ENCODE results near the gene AZGP1. TPM values are rescaled to one million over a fixed set of nuclear protein-coding genes. Genes with fewer than 3 reads are reported as not detected.
A peak's percentile ranks its signal among the peaks of the same experiment; 100 is the strongest.

AZGP1 gene
- total and polyA plus RNA-seq, 2 of the 13 experiments (the other 11 are each of a cell fraction or from before 2014, with no cell fraction given) = 93.8 to 229 TPM

- TF ChIP-seq JUN (CRISPR knock-in tag; IDR thresholded peaks at IDR 0.05) (no peak), PREB (CRISPR knock-in tag; IDR thresholded peaks at IDR 0.05) (no peak), ZNF747 (CRISPR knock-in tag; IDR thresholded peaks at IDR 0.05; ENCODE audit: borderline replicate concordance) (no peak), SETDB1 (CRISPR knock-in tag; IDR thresholded peaks at IDR 0.05; ENCODE audit: borderline replicate concordance) (no peak), ETV5 (CRISPR knock-in tag; IDR thresholded peaks at IDR 0.05; ENCODE audit: borderline replicate concordance) (no peak), NR1H2 (CRISPR knock-in tag; IDR thresholded peaks at IDR 0.05; ENCODE audit: borderline replicate concordance, low read depth) (no peak), ZNF570 (CRISPR knock-in tag; IDR thresholded peaks at IDR 0.05; ENCODE audit: borderline replicate concordance) (no peak), GABPA (IDR thresholded peaks at IDR 0.05; ENCODE audit: low read depth, low read length) (no peak), GABPA (CRISPR knock-in tag; IDR thresholded peaks at IDR 0.05; ENCODE audit: low read depth) (no peak), U2AF1 (optimal IDR thresholded peaks at IDR 0.05; ENCODE audit: low read depth, low read length) (no peak), KAT2B (IDR thresholded peaks at IDR 0.05; ENCODE audit: borderline replicate concordance, low read depth, low read length) (no peak), ZNF547 (CRISPR knock-in tag; IDR thresholded peaks at IDR 0.05) (no peak), SIX4 (CRISPR knock-in tag; IDR thresholded peaks at IDR 0.05) (no peak), GZF1 (CRISPR knock-in tag; IDR thresholded peaks at IDR 0.05) (no peak), HNRNPH1 (optimal IDR thresholded peaks at IDR 0.05; ENCODE audit: low read depth, low read length) (no peak), ZBTB43 (CRISPR knock-in tag; conservative IDR thresholded peaks at IDR 0.05) (no peak), ZFAT (CRISPR knock-in tag; conservative IDR thresholded peaks at IDR 0.05) (no peak), ESRRA (CRISPR knock-in tag; IDR thresholded peaks at IDR 0.05; ENCODE audit: low read depth) (no peak), MTA1 (CRISPR knock-in tag; IDR thresholded peaks at IDR 0.05; ENCODE audit: borderline replicate concordance) (no peak), CBX2 (IDR thresholded peaks at IDR 0.05; ENCODE audit: low read depth, low read length) (no peak), CBX2 (CRISPR knock-in tag; IDR thresholded peaks at IDR 0.05; ENCODE audit: low read depth) (no peak), CSRNP2 (CRISPR knock-in tag; conservative IDR thresholded peaks at IDR 0.05; ENCODE audit: low read depth) (no peak), RAD51 (IDR thresholded peaks at IDR 0.05; ENCODE audit: borderline replicate concordance) (no peak)
- TF ChIP-seq, protein P1, sequence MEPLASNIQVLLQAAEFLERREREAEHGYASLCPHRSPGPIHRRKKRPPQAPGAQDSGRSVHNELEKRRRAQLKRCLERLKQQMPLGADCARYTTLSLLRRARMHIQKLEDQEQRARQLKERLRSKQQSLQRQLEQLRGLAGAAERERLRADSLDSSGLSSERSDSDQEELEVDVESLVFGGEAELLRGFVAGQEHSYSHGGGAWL (CRISPR knock-in tag; IDR thresholded peaks at IDR 0.05) = no peak; the same call in 1 of the 2 replicates
- TF ChIP-seq, protein P2, sequence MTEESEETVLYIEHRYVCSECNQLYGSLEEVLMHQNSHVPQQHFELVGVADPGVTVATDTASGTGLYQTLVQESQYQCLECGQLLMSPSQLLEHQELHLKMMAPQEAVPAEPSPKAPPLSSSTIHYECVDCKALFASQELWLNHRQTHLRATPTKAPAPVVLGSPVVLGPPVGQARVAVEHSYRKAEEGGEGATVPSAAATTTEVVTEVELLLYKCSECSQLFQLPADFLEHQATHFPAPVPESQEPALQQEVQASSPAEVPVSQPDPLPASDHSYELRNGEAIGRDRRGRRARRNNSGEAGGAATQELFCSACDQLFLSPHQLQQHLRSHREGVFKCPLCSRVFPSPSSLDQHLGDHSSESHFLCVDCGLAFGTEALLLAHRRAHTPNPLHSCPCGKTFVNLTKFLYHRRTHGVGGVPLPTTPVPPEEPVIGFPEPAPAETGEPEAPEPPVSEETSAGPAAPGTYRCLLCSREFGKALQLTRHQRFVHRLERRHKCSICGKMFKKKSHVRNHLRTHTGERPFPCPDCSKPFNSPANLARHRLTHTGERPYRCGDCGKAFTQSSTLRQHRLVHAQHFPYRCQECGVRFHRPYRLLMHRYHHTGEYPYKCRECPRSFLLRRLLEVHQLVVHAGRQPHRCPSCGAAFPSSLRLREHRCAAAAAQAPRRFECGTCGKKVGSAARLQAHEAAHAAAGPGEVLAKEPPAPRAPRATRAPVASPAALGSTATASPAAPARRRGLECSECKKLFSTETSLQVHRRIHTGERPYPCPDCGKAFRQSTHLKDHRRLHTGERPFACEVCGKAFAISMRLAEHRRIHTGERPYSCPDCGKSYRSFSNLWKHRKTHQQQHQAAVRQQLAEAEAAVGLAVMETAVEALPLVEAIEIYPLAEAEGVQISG (CRISPR knock-in tag; IDR thresholded peaks at IDR 0.05) = peak; percentile 50
Observed at GRCh38 chr7:99975782-99976521, at the start of gene AZGP1 (continued).

Data from HepG2 (cell line).